ENCODE results near the gene CDC42SE2.
A peak's percentile ranks its signal among the peaks of the same experiment; 100 is the strongest.

Gene CDC42SE2

DNA sequence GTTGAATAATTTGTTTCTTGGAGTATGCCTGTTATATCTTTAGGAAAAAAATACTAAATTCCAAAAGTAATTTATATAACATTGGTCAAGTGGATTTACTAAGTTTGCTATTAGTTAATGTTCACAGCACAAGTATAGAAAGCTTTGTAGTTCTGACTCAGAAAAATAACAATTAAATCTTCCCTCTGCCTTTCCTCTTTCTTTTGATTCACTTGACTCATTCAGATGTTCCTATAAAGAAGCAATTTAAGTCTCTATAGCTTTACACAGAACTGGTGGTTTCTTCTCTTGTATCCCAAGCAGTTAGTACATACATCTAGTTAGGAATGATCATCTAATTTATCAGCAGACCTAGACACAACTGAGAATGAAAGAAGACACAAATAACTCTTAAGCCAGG is 4.5 kb upstream of the CDC42SE2 start:
- no peak for TF ChIP-seq EZH2phosphoT487 (conservative IDR thresholded peaks at IDR 0.05; ENCODE audit: low read length)
- TF ChIP-seq, protein P1, sequence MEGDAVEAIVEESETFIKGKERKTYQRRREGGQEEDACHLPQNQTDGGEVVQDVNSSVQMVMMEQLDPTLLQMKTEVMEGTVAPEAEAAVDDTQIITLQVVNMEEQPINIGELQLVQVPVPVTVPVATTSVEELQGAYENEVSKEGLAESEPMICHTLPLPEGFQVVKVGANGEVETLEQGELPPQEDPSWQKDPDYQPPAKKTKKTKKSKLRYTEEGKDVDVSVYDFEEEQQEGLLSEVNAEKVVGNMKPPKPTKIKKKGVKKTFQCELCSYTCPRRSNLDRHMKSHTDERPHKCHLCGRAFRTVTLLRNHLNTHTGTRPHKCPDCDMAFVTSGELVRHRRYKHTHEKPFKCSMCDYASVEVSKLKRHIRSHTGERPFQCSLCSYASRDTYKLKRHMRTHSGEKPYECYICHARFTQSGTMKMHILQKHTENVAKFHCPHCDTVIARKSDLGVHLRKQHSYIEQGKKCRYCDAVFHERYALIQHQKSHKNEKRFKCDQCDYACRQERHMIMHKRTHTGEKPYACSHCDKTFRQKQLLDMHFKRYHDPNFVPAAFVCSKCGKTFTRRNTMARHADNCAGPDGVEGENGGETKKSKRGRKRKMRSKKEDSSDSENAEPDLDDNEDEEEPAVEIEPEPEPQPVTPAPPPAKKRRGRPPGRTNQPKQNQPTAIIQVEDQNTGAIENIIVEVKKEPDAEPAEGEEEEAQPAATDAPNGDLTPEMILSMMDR (IDR thresholded peaks at IDR 0.05; ENCODE audit: insufficient read depth, low read length, poor library complexity, severe bottlenecking) = no peak
- peaks cover 15% of the 10 kb centered on the region for H3K36me3 ChIP-seq (ENCODE audit: low read length)
- H3K27ac ChIP-seq (ENCODE audit: low read depth, low read length) = peak overlapping the region; percentile 73; the same call in 1 of the 2 replicates
- no peaks in the 10 kb centered on the region for H4K20me1 ChIP-seq (ENCODE audit: low read depth, low read length)
- H3K79me2 ChIP-seq (ENCODE audit: insufficient read depth, low read length) = peaks cover 55% of the 10 kb centered on the region
- H3K4me2 ChIP-seq (ENCODE audit: low read depth, low read length, poor library complexity, severe bottlenecking) = peak overlapping the region; percentile 5
- no peaks in the 10 kb centered on the region for H3K27me3 ChIP-seq (ENCODE audit: low read length)
- H3K9me3 ChIP-seq (ENCODE audit: insufficient read depth, low read length) = no peaks in the 10 kb centered on the region
- H3K9ac ChIP-seq (ENCODE audit: low read length) = no peak overlapping the region
- no peaks in the 10 kb centered on the region for H3K9me2 ChIP-seq (replicated peaks; ENCODE audit: insufficient read depth, low read length)
- H2AFZ ChIP-seq (ENCODE audit: low read depth, low read length, severe bottlenecking) = no peak overlapping the region
- H3K4me3 ChIP-seq (ENCODE audit: insufficient read depth, low read length, poor library complexity, severe bottlenecking) = no peak overlapping the region
- H3F3A ChIP-seq (ENCODE audit: insufficient read depth) = peaks cover 75% of the 10 kb centered on the region

DNA sequence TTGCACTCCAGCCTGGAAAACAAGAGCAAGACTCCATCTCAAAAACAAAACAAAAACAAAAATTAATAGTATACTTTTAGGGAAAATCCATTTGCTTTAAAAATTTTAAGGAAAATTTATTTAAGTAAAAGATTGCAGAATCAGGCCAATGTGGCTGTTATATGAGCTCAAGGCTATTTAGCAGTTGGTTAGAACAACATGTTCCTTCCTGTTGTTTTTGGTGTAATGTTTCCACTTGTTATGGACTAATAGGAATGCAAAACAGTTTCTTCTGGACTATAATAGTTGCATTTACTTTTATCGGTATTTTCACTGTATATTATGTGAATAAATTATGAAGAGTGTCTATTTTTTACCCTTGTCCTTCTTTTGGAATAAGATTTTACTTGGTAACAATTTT is 3.0 kb upstream of the CDC42SE2 start:
- peak overlapping the region; percentile 92; the same call in 1 of the 2 replicates for H3K27ac ChIP-seq (ENCODE audit: low read depth, low read length)
- no peak overlapping the region for H2AFZ ChIP-seq (ENCODE audit: low read depth, low read length, severe bottlenecking)
- no peak overlapping the region for H3K9ac ChIP-seq (ENCODE audit: low read length)
- H3K9me3 ChIP-seq (ENCODE audit: insufficient read depth, low read length) = no peaks in the 10 kb centered on the region
- no peaks in the 10 kb centered on the region for H3K9me2 ChIP-seq (replicated peaks; ENCODE audit: insufficient read depth, low read length)
- peaks cover 78% of the 10 kb centered on the region for H3F3A ChIP-seq (ENCODE audit: insufficient read depth)
- no peaks in the 10 kb centered on the region for H3K27me3 ChIP-seq (ENCODE audit: low read length)
- TF ChIP-seq EZH2phosphoT487 (conservative IDR thresholded peaks at IDR 0.05; ENCODE audit: low read length) = no peak
- TF ChIP-seq, protein P1 (IDR thresholded peaks at IDR 0.05; ENCODE audit: insufficient read depth, low read length, poor library complexity, severe bottlenecking) = no peak
- H3K4me3 ChIP-seq (ENCODE audit: insufficient read depth, low read length, poor library complexity, severe bottlenecking) = no peak overlapping the region
- peaks cover 15% of the 10 kb centered on the region for H3K36me3 ChIP-seq (ENCODE audit: low read length)
- H3K4me2 ChIP-seq (ENCODE audit: low read depth, low read length, poor library complexity, severe bottlenecking) = peak overlapping the region; percentile 3
- no peaks in the 10 kb centered on the region for H4K20me1 ChIP-seq (ENCODE audit: low read depth, low read length)
- H3K79me2 ChIP-seq (ENCODE audit: insufficient read depth, low read length) = peaks cover 56% of the 10 kb centered on the region

DNA sequence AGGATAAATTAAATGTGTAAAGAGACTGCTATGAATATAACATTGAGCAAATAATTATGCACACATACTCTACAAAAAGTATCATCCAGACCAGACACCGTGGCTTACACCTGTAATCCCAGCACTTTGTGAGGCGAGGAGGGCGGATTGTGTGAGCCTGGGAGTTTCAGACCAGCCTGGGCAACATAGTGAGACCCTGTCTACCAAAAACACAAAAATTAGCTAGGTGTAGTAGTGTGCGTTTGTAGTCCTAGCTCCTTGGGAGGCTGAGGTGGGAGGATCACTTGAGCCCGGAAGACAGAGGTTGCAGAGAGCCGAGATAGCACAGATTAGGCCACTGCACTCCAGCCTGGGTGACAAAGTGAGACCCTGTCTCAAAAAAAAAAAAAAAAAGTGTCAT is 2.4 kb upstream of the CDC42SE2 start:
- no peak overlapping the region for H2AFZ ChIP-seq (ENCODE audit: low read depth, low read length, severe bottlenecking)
- H3K4me3 ChIP-seq (ENCODE audit: insufficient read depth, low read length, poor library complexity, severe bottlenecking) = no peak overlapping the region
- TF ChIP-seq EZH2phosphoT487 (conservative IDR thresholded peaks at IDR 0.05; ENCODE audit: low read length) = no peak
- TF ChIP-seq, protein P1 (IDR thresholded peaks at IDR 0.05; ENCODE audit: insufficient read depth, low read length, poor library complexity, severe bottlenecking) = no peak
- peaks cover 56% of the 10 kb centered on the region for H3K79me2 ChIP-seq (ENCODE audit: insufficient read depth, low read length)
- H3K36me3 ChIP-seq (ENCODE audit: low read length) = peaks cover 15% of the 10 kb centered on the region
- no peaks in the 10 kb centered on the region for H3K9me3 ChIP-seq (ENCODE audit: insufficient read depth, low read length)
- no peaks in the 10 kb centered on the region for H4K20me1 ChIP-seq (ENCODE audit: low read depth, low read length)
- peak overlapping the region; percentile 99 for H3K4me2 ChIP-seq (ENCODE audit: low read depth, low read length, poor library complexity, severe bottlenecking)
- H3K9me2 ChIP-seq (replicated peaks; ENCODE audit: insufficient read depth, low read length) = no peaks in the 10 kb centered on the region
- H3F3A ChIP-seq (ENCODE audit: insufficient read depth) = peaks cover 78% of the 10 kb centered on the region
- H3K27me3 ChIP-seq (ENCODE audit: low read length) = no peaks in the 10 kb centered on the region
- peak overlapping the region; percentile 92; the same call in 1 of the 2 replicates for H3K27ac ChIP-seq (ENCODE audit: low read depth, low read length)
- H3K9ac ChIP-seq (ENCODE audit: low read length) = no peak overlapping the region
